OCI-LY3 (cell line): Measurements from ENCODE around the gene TFPI.
"Not testable (repeated sequence)": the region's sequence is repeated elsewhere in the genome, so short reads cannot be mapped to it uniquely, and the experiment has no call there.

Experiments
- H2AFZ ChIP-seq: fragments of 200-600, 300-600 bp; shearing (Covaris generic); 2 replicates; pipeline ENCODE4 v1.6.0; 2014; ENCODE audit warnings: antibody characterized with exemption, low read depth, low read length
- H3K27ac ChIP-seq: fragments of 200-600, 300-600 bp; sonication (generic); 2 replicates; pipeline ENCODE4 v1.5.1; 2014; ENCODE audit warnings: mild to moderate bottlenecking, low read length, moderate library complexity, mixed read lengths
- H3K27me3 ChIP-seq: fragments of 200-600, 300-600 bp; sonication (generic); 2 replicates; pipeline ENCODE4 v1.6.1; 2014; ENCODE audit warnings: low read depth, low read length, mixed read lengths
- H3K36me3 ChIP-seq: fragments of 200-600, 300-600 bp; sonication (generic); replicated peaks from 2 replicates; pipeline ENCODE3; 2014; ENCODE audit warnings: low read depth, low read length, mixed read lengths
- H3K4me1 ChIP-seq: fragments of 300-600, 200-600 bp; sonication (generic); 2 replicates; pipeline ENCODE4 v1.6.1; 2014; ENCODE audit warnings: low read length, mixed read lengths
- H3K4me2 ChIP-seq: fragments of 200-600, 300-600 bp; sonication (generic); 2 replicates; pipeline ENCODE4 v1.6.1; 2014; ENCODE audit warnings: low read length, mixed read lengths
- H3K4me3 ChIP-seq: fragments of 300-600, 200-600 bp; sonication (generic); 2 replicates; pipeline ENCODE4 v1.5.1; 2014; ENCODE audit warnings: antibody characterized with exemption, mild to moderate bottlenecking, low read length, moderate library complexity
- H3K79me2 ChIP-seq: fragments of 300-600, 200-600 bp; shearing (Covaris generic); 2 replicates; pipeline ENCODE4 v1.6.1; 2014; ENCODE audit warnings: mild to moderate bottlenecking, low read length, mixed read lengths
- H3K9ac ChIP-seq: fragments of 300-600, 200-600 bp; shearing (Covaris generic); 2 replicates; pipeline ENCODE4 v1.6.0; 2014; ENCODE audit warnings: mild to moderate bottlenecking, low read length, moderate library complexity
- H3K9me3 ChIP-seq: fragments of 200-600, 300-600 bp; shearing (Covaris generic); 2 replicates; pipeline ENCODE4 v1.6.1; 2014; ENCODE audit warnings: low read length, mixed read lengths; ENCODE audit not compliant: insufficient read depth
- H4K20me1 ChIP-seq: fragments of 200-600, 300-600 bp; sonication (generic); 2 replicates; pipeline ENCODE4 v1.6.1; 2016; ENCODE audit warnings: low read length, mixed read lengths; ENCODE audit not compliant: insufficient read depth
- EZH2phosphoT487 ChIP-seq: fragments of 200-600 bp; shearing (Covaris generic); IDR thresholded peaks from 2 replicates; pipeline ENCODE4 v1.6.1; 2018; ENCODE audit warnings: antibody characterized with exemption, mixed run types, low read depth
- TF ChIP-seq, protein P1 (sequence below): fragments of 200-600, 300-600 bp; sonication (generic); IDR thresholded peaks from 2 replicates; pipeline ENCODE4 v1.5.1; 2014; ENCODE audit warnings: antibody characterized with exemption, low read length, low read depth

The TFPI gene

DNA sequence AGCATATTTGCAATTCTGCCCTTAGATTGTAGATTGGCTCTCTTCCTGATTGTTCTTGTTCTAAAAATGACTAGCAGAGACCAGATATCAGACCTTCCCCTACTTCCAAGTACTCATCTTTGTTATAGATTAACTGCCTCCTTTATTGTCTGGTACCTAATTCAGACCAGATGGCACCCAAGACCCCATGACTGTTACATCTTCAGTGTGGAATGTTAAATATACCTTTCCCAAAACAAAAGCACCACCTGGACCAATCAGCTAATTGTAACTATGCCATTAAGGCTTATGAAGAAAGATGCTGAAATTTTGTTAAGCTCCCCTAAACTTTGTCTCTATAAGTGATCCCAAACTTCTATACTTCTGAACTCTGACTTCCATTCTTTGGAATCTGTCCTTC is 12.0 kb upstream of the TFPI start:
- no peak overlapping the region for H3K9ac ChIP-seq
- no peak for TF ChIP-seq EZH2phosphoT487
- TF ChIP-seq, protein P1, sequence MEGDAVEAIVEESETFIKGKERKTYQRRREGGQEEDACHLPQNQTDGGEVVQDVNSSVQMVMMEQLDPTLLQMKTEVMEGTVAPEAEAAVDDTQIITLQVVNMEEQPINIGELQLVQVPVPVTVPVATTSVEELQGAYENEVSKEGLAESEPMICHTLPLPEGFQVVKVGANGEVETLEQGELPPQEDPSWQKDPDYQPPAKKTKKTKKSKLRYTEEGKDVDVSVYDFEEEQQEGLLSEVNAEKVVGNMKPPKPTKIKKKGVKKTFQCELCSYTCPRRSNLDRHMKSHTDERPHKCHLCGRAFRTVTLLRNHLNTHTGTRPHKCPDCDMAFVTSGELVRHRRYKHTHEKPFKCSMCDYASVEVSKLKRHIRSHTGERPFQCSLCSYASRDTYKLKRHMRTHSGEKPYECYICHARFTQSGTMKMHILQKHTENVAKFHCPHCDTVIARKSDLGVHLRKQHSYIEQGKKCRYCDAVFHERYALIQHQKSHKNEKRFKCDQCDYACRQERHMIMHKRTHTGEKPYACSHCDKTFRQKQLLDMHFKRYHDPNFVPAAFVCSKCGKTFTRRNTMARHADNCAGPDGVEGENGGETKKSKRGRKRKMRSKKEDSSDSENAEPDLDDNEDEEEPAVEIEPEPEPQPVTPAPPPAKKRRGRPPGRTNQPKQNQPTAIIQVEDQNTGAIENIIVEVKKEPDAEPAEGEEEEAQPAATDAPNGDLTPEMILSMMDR = no peak
- H3K36me3 ChIP-seq = no peaks in the 10 kb centered on the region
- no peaks in the 10 kb centered on the region for H3K79me2 ChIP-seq
- no peak overlapping the region for H3K27ac ChIP-seq
- H2AFZ ChIP-seq = no peak overlapping the region
- H3K4me1 ChIP-seq = no peaks in the 10 kb centered on the region
- no peak overlapping the region for H3K4me3 ChIP-seq
- no peaks in the 10 kb centered on the region for H4K20me1 ChIP-seq
- H3K9me3 ChIP-seq = no peaks in the 10 kb centered on the region
- no peak overlapping the region for H3K4me2 ChIP-seq
- no peaks in the 10 kb centered on the region for H3K27me3 ChIP-seq

DNA sequence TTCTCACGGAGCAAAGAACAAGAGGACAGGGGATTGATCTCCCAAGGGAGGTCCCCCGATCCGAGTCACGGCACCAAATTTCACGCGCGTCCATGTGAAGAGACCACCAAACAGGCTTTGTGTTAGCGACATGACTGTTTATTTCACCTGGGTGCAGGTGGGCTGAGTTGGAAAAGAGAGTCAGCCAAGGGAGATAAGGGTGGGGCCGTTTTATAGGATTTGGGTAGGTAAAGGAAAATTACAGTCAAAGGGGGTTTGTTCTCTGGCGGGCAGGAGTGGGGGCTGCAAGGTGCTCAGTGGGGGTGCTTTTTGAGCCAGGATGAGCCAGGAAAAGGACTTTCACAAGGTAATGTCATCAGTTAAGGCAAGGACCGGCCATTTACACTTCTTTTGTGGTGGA is 11.4 kb upstream of the TFPI start:
- H3K4me1 ChIP-seq, H3K9me3 ChIP-seq, H3K9ac ChIP-seq, H2AFZ ChIP-seq, H3K36me3 ChIP-seq, H4K20me1 ChIP-seq, H3K79me2 ChIP-seq, H3K27me3 ChIP-seq, H3K27ac ChIP-seq, H3K4me3 ChIP-seq, H3K4me2 ChIP-seq: not testable (repeated sequence)

DNA sequence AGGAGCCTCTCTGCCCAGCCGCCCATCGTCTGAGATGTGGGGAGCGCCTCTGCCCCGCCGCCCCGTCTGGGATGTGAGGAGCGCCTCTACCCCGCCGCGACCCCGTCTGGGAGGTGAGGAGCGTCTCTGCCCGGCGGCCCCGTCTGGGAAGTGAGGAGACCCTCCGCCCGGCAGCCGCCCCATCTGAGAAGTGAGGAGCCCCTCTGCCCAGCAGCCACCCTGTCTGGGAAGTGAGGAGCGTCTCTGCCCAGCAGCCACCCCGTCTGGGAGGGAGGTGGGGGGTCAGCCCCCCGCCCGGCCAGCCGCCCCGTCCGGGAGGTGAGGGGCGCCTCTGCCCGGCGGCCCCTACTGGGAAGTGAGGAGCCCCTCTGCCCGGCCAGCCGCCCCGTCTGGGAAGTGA is 2.3 kb upstream of the TFPI start:
- not testable (repeated sequence) for H3K36me3 ChIP-seq, H3K27ac ChIP-seq, H2AFZ ChIP-seq, H3K9me3 ChIP-seq, H4K20me1 ChIP-seq, H3K4me3 ChIP-seq, H3K4me1 ChIP-seq, H3K9ac ChIP-seq, H3K4me2 ChIP-seq, H3K79me2 ChIP-seq, H3K27me3 ChIP-seq

DNA sequence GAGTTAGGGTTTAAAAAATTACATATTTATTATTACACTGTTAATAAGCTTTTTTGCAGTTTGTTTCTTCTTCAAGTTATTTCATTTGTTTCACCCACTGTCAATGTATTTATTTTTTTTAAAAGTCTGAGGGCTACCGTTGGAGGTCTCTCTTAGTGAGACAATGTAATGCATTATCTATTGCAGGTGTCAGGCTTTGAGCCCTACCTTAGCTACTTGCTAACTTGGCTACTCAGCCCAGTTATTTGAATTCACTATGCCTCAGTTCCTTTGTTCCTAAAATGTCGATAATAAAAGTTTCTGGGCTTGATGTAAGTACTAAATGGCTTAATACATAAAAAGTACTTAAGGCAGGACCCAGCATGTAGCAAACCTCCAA is 458 bp upstream of the TFPI start:
- H3K4me2 ChIP-seq = no peak overlapping the region
- H3K27ac ChIP-seq = no peak overlapping the region
- H3K4me3 ChIP-seq = no peak overlapping the region

DNA sequence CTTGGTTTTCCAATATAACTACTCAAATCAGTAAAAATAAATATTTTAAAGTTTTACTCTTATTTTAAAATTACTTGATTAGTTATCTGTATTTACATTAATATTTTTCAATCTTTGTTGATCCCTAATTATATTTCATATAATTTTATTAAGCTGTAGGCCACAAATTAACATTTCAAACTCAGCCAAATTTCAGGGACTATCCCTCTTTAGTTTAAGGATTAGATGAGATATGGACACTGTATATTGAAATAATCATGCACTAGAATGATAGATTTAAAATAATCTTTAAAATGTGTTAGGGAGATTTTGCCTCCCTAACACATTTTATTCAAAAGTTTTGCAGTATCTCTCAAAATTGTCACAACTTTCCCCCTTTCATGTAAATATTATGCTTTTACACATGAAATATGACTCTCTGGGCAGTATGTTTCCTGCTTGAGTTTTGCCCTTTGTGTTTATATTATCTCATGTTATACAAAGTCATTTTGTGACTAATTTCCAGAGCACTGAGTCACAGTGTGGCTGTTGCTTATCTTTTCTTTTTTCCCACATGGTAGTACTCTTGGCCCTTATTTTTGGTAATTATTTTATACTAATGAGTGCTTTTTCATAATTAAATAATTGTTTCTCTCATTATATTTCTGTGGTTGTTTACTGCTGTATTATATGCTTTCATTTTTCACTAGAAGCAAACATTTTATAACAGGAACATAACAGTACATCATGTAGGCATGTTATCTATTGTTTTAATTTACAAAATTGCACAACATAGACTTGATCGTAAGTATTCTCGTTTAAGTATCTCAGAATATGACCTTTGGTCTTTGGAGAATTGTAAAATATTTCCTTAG is 1.2 kb downstream of the TFPI start:
- Histone ChIP-seq H2AFZ (no peak overlapping the region), H3K27ac (no peak overlapping the region), H3K36me3 (no peaks in the 10 kb centered on the region), H3K79me2 (no peaks in the 10 kb centered on the region), H3K27me3 (no peaks in the 10 kb centered on the region), H3K4me3 (no peak overlapping the region), H3K9me3 (no peaks in the 10 kb centered on the region), H3K9ac (no peak overlapping the region), H3K4me1 (no peaks in the 10 kb centered on the region), H4K20me1 (no peaks in the 10 kb centered on the region), H3K4me2 (no peak overlapping the region)
- TF ChIP-seq, protein P1 = no peak
- TF ChIP-seq EZH2phosphoT487 = no peak

More for the DNA sequence above, 458 bp upstream of the TFPI start:
- H3K4me1 ChIP-seq = no peaks in the 10 kb centered on the region
- no peaks in the 10 kb centered on the region for H3K79me2 ChIP-seq
- no peak for TF ChIP-seq EZH2phosphoT487
- TF ChIP-seq, protein P1 = no peak
- H3K36me3 ChIP-seq = no peaks in the 10 kb centered on the region
- peak overlapping the region; percentile 77; the same call in 1 of the 2 replicates for H2AFZ ChIP-seq
- no peaks in the 10 kb centered on the region for H3K9me3 ChIP-seq
- H3K9ac ChIP-seq = no peak overlapping the region
- no peaks in the 10 kb centered on the region for H3K27me3 ChIP-seq
- no peaks in the 10 kb centered on the region for H4K20me1 ChIP-seq
